Measurements from ENCODE around the gene UTS2B. TPM values are rescaled to one million over a fixed set of nuclear protein-coding genes. Genes with fewer than 3 reads are reported as not detected.

The UTS2B gene
- total and polyA plus RNA-seq, 2 of the 13 experiments (the other 11 are each of a cell fraction or from before 2014, with no cell fraction given) = 0.03 to 0.46 TPM

DNA sequence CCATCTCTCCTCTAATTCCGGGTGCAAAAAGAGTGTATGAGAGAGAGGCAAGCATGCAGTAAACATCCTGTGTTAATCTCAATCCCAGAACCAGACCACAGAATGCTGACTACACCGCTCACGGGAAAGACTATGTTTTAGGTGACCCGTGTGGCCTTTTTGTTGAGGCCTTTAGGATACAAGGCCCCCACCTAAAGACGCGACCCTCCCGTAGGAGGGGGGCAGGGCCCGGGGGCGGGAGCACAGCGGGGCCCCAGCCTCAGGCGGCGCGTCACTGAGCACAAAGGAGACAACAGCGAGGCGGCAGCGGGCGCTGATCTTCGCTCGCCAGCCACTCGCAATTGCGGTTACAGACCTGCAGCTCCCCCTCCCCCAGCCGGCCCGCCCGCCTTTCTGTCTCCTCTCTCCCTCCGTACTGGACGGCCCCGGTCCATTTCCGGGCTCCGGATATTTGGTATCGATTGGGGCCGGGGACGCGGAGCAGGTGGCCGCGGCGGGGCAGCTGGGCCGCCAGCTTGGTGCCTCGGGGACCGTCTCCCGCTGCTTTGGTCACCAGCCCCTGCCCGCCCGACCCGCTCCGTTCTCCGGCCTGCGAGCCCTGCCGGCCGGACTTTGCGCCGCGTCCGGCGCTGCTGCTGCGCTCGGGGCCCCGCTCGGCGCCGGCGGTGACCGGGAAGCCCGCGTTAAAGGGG is 1.2 kb downstream of the UTS2B start, which contains the start of gene CCDC50 (continued):
- TF ChIP-seq YEATS4 (CRISPR knock-in tag; IDR thresholded peaks at IDR 0.05; ENCODE audit: borderline replicate concordance) = peak; percentile 93
- TF ChIP-seq, protein P1, sequence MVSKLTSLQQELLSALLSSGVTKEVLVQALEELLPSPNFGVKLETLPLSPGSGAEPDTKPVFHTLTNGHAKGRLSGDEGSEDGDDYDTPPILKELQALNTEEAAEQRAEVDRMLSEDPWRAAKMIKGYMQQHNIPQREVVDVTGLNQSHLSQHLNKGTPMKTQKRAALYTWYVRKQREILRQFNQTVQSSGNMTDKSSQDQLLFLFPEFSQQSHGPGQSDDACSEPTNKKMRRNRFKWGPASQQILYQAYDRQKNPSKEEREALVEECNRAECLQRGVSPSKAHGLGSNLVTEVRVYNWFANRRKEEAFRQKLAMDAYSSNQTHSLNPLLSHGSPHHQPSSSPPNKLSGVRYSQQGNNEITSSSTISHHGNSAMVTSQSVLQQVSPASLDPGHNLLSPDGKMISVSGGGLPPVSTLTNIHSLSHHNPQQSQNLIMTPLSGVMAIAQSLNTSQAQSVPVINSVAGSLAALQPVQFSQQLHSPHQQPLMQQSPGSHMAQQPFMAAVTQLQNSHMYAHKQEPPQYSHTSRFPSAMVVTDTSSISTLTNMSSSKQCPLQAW (CRISPR knock-in tag; IDR thresholded peaks at IDR 0.05) = peak; percentile 75
- TF ChIP-seq, protein P2, sequence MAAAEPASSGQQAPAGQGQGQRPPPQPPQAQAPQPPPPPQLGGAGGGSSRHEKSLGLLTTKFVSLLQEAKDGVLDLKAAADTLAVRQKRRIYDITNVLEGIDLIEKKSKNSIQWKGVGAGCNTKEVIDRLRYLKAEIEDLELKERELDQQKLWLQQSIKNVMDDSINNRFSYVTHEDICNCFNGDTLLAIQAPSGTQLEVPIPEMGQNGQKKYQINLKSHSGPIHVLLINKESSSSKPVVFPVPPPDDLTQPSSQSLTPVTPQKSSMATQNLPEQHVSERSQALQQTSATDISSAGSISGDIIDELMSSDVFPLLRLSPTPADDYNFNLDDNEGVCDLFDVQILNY (CRISPR knock-in tag; conservative IDR thresholded peaks at IDR 0.05) = no peak
- TF ChIP-seq, protein P3, sequence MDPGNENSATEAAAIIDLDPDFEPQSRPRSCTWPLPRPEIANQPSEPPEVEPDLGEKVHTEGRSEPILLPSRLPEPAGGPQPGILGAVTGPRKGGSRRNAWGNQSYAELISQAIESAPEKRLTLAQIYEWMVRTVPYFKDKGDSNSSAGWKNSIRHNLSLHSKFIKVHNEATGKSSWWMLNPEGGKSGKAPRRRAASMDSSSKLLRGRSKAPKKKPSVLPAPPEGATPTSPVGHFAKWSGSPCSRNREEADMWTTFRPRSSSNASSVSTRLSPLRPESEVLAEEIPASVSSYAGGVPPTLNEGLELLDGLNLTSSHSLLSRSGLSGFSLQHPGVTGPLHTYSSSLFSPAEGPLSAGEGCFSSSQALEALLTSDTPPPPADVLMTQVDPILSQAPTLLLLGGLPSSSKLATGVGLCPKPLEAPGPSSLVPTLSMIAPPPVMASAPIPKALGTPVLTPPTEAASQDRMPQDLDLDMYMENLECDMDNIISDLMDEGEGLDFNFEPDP (CRISPR knock-in tag; conservative IDR thresholded peaks at IDR 0.05) = no peak
- peak; percentile 88; the same call in 1 of the 2 replicates for TF ChIP-seq ZNF616 (CRISPR knock-in tag; IDR thresholded peaks at IDR 0.05; ENCODE audit: low read depth)
- no peak for TF ChIP-seq MAFG (CRISPR knock-in tag; IDR thresholded peaks at IDR 0.05)
- TF ChIP-seq, protein P4, sequence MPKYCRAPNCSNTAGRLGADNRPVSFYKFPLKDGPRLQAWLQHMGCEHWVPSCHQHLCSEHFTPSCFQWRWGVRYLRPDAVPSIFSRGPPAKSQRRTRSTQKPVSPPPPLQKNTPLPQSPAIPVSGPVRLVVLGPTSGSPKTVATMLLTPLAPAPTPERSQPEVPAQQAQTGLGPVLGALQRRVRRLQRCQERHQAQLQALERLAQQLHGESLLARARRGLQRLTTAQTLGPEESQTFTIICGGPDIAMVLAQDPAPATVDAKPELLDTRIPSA (CRISPR knock-in tag; IDR thresholded peaks at IDR 0.05; ENCODE audit: borderline replicate concordance) = no peak
- no peak for TF ChIP-seq AHR (CRISPR knock-in tag; IDR thresholded peaks at IDR 0.05)
- no peak for TF ChIP-seq ZNF629 (CRISPR knock-in tag; conservative IDR thresholded peaks at IDR 0.05)
- no peak for TF ChIP-seq NFATC3 (CRISPR knock-in tag; IDR thresholded peaks at IDR 0.05)
- no peak for TF ChIP-seq ZNF567 (CRISPR knock-in tag; IDR thresholded peaks at IDR 0.05; ENCODE audit: borderline replicate concordance)
- no peak for TF ChIP-seq TAF15 (IDR thresholded peaks at IDR 0.05; ENCODE audit: low read depth, low read length, poor library complexity, severe bottlenecking)
- no peak for TF ChIP-seq RBM22 (optimal IDR thresholded peaks at IDR 0.05; ENCODE audit: low read length)
- TF ChIP-seq MED8 (CRISPR knock-in tag; IDR thresholded peaks at IDR 0.05; ENCODE audit: insufficient replicate concordance) = peak; percentile 90
- TF ChIP-seq ZNF83 (CRISPR knock-in tag; IDR thresholded peaks at IDR 0.05; ENCODE audit: borderline replicate concordance) = no peak
- no peak for TF ChIP-seq NRL (CRISPR knock-in tag; IDR thresholded peaks at IDR 0.05; ENCODE audit: borderline replicate concordance)
- TF ChIP-seq ZSCAN21 (CRISPR knock-in tag; IDR thresholded peaks at IDR 0.05; ENCODE audit: borderline replicate concordance) = peak; percentile 33; the same call in 1 of the 2 replicates
- TF ChIP-seq MYNN (CRISPR knock-in tag; IDR thresholded peaks at IDR 0.05; ENCODE audit: low read depth) = no peak; the same call in 1 of the 2 replicates
- TF ChIP-seq, protein P5, sequence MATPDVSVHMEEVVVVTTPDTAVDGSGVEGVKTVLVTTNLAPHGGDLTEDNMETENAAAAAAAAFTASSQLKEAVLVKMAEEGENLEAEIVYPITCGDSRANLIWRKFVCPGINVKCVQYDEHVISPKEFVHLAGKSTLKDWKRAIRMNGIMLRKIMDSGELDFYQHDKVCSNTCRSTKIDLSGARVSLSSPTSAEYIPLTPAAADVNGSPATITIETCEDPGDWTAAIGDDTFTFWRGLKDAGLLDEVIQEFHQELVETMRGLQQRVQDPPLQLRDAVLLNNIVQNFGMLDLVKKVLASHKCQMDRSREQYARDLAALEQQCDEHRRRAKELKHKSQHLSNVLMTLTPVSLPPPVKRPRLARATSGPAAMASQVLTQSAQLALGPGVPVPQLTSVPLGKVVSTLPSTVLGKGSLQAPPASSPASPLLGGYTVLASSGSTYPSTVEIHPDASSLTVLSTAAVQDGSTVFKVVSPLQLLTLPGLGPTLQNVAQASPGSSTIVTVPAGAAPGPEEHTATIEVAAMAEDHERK (CRISPR knock-in tag; IDR thresholded peaks at IDR 0.05; ENCODE audit: low read depth) = no peak
- peak; percentile 95; the same call in 1 of the 2 replicates for TF ChIP-seq ZNF850 (CRISPR knock-in tag; conservative IDR thresholded peaks at IDR 0.05)
- TF ChIP-seq NONO (IDR thresholded peaks at IDR 0.05) = no peak
- TF ChIP-seq NONO (CRISPR knock-in tag; conservative IDR thresholded peaks at IDR 0.05) = peak; percentile 94
- no peak for TF ChIP-seq HOXA7 (CRISPR knock-in tag; IDR thresholded peaks at IDR 0.05)
- TF ChIP-seq AGO1 (IDR thresholded peaks at IDR 0.05; ENCODE audit: low read depth, low read length, poor library complexity, severe bottlenecking) = no peak
